ENCODE results near the gene HOXC5.

The HOXC5 gene

GRCh38 chr12:54047160-54047963 is 14.5 kb downstream of the HOXC5 start:
- no peak for DNase-seq (ENCODE audit: low spot score)

- DNase-seq (ENCODE audit: low spot score) = no peak
Observed at GRCh38 chr12:54047964-54048303, 15.1 kb downstream of the HOXC5 start.

DNA sequence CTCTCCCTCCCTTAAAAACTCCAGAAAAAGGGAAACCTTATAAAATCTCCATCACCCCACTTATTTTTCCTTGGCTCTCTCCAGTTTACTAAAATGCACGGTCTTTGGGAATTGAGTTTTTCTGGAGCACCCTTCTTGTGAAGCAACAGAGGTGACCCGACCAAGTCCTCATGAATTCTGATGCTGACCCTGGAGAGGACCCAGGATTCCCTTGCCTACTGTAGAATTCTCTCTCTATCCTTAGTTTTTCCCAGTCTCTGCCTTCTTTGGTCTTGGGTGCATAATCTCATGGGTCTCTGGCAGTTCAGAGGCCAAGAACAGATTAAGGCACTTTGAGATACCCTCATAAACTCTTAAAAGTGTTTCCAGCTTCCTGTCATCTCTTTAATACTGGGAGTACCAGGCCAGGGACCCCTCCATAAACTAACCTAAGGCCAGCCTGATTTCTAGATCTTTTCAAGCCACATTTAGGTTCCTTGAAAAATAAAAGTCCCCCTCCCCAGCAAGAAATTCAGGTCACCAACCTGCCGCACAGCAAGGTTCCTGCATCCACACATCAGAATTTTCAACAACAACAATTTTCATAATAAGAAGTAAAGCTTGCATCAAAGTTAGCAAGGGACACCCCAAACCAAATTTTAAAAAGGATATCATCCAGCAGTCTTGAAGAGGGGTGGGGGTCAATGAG is 15.7 kb downstream of the HOXC5 start:
- no peak for DNase-seq (ENCODE audit: low spot score)

- no peak for DNase-seq (ENCODE audit: low spot score)
Observed at GRCh38 chr12:54049108-54049507, 16.3 kb downstream of the HOXC5 start.

DNA sequence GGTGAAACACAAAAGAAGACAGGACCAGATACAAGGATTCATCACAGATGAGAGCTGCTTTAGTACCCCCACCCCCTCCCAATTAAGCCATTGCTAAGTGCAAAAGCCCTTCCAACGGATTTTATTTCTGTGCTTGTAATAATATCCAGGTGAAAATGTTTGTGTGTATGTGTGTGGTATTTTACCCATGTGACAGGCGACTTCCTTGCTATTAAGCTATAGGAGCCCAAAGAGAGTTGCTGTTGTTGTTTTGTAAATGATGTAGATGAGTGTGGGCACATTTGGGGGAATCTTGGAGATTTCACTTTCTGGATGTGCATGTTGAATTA is 17.6 kb downstream of the HOXC5 start:
- DNase-seq (ENCODE audit: low spot score) = no peak

DNA sequence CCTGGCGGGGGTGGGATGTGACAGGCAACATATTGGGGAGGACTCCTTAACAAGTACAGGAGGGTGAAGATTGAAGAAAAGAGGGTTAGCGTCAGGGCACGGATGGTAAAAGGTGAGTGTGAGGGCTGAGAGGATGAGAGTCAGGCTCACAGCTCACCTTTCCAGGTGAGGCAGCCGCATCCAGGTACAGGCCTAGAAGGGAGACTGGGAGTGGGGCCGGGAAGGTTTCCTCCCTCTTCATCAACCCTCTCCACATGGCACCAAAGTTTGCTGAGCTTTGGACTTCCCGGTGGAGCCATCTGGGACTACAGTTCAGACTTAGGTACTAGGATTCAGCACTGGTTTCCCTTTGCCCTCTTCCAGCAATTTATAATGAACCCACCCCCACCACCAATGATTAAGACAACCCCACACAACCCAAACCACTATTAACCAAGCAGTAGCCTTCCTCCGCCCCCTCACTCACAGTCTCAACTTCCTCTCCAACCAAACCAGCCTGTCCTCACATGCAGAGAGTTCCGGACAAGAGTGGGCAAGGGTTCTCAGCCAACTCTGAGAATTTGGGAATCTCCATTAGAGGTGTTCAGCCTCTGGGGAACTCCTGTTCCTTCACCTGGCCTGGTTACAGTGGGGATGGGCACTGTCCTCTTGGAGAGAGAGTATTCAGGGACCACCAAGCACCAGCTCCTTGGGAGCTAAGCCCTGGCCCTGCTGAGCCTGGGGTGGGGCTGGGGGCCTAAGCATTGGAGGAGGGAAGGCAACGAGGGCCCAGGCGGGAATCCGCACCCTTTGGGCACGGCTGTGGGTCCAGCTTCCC is 18.4 kb downstream of the HOXC5 start:
- no peak for DNase-seq (ENCODE audit: low spot score)

DNA sequence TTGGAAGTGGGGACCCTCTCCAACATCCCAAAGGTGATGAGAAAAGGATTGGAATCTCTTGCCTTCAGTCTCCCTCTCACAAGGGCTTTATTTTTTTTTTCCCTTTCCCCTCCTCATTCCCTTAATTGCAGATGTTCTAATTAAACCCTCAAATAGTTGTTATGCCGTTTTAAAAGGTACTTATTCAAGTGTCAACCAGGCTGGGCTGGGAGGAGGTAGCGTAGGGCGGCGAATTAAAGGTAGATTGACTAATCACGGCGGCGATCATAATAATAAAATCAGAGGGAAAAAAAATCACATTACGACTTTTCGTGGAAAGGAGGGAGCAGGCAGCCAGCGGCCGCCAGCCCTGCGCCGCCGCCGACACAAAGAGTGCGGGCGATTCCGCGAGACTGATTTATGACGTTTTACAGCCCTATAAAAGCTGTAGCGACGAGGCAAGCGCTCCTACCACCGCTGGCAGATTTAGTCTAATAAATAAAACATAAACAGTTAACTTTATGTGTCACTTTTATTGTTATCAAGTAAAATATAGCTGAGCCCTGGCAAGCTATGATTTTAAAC is 19.1 kb downstream of the HOXC5 start:
- no peak for DNase-seq (ENCODE audit: low spot score)

GRCh38 chr12:54052438-54053002 is 19.7 kb downstream of the HOXC5 start:
- no peak for DNase-seq (ENCODE audit: low spot score)

- DNase-seq (ENCODE audit: low spot score) = no peak
Observed at GRCh38 chr12:54053003-54053750, 20.3 kb downstream of the HOXC5 start.

DNA sequence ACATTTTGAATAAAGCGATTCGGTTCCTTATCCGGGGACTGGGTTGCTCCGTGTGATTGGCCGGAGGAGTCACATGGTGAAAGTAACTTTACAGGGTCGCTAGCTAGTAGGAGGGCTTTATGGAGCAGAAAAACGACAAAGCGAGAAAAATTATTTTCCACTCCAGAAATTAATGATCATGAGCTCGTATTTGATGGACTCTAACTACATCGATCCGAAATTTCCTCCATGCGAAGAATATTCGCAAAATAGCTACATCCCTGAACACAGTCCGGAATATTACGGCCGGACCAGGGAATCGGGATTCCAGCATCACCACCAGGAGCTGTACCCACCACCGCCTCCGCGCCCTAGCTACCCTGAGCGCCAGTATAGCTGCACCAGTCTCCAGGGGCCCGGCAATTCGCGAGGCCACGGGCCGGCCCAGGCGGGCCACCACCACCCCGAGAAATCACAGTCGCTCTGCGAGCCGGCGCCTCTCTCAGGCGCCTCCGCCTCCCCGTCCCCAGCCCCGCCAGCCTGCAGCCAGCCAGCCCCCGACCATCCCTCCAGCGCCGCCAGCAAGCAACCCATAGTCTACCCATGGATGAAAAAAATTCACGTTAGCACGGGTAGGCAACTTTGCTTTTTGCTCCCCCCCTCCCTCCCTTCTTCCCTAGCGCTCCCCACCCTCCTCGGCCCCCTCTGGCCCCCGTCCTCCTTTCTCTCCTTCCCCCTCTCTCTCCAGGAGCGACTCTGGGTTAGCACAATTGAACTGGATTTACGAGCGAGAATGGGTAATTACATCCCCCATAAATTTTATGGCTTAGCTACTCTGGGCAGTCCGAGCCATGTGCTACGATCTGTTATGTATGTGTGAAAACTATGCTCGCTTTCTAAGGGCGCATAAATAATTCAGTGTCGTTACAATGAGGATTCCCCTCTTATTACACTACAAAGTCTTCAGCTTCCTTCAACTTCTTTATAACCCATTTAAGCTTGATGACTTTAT is 21.2 kb downstream of the HOXC5 start, which contains the start of gene HOXC4:
TSS of gene HOXC4 (plus strand) at position 85 of the 991 bp plus-strand sequence. CDS start at position 173, 88 bp downstream.
- DNase-seq (ENCODE audit: low spot score) = peak; percentile 64

- DNase-seq (ENCODE audit: low spot score) = no peak
Observed at GRCh38 chr12:54054742-54055194, 21.9 kb downstream of the HOXC5 start.

- DNase-seq (ENCODE audit: low spot score) = no peak
Observed at GRCh38 chr12:54055552-54055951, 22.7 kb downstream of the HOXC5 start.

- DNase-seq (ENCODE audit: low spot score) = no peak
Observed at GRCh38 chr12:54056110-54056509, 23.3 kb downstream of the HOXC5 start.

GRCh38 chr12:54058128-54058768 is 25.4 kb downstream of the HOXC5 start:
- DNase-seq (ENCODE audit: low spot score) = no peak

DNA sequence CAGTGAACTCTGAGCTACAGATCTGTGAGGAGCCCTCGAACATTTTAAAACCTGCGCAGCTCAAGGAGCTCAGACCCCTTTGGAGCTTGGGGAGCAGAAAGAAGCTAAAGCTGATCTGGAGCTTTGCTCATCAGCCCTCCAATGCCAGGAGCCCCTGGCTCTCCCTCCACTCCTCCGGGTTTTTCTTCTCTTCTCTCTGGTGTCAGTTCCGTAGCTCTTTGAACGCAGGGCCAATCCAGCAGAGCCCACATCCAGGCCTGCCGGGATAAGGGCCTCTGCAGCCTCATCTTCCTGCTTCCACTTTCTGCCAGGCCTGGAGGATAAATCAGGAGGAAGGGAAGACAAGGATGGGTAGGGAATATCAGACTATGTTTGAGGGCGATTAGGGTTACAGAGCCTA is 26.8 kb downstream of the HOXC5 start:
- no peak for DNase-seq (ENCODE audit: low spot score)

GRCh38 chr12:54060174-54060974 is 27.5 kb downstream of the HOXC5 start:
- no peak for DNase-seq (ENCODE audit: low spot score)

DNA sequence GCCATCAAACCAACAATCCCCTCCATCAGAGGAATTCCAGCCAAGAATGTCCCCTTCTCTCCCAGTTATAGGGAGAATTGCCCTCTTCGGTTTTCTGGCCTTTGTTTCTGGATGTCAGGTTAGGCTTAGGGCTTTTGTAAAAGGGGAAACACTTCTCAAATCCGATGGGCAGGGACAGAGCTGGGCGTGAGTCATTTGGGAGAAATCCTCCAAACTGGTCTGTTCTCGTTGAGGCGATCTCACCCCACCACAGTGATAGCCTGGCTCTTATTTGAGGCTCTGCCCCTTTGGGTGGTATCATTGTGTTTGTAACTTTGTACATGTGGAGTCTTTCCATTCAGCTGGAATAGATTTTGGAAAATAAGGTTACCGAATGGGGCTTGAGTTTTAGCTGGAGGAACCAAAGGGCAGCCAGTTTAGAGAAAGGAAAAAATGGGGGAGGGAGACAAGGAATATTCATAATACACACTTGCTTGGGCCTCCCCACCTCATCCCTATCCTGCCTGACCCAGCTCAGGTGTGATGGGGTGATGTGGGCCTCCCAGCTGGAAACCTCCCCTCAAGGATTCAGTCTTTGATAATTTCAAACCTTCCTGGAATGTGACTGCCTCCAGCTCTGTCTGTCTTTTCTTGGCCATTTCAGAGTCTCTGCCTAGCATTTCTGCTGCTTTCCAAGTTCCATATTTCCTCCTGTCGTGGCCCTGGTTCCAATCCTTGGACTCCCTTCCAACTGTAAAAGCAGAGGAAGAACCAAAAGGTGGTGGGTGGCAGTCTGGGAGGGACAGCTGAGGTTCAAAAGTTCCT is 28.3 kb downstream of the HOXC5 start:
- no peak for DNase-seq (ENCODE audit: low spot score)

GRCh38 chr12:54065677-54066076 is 32.8 kb downstream of the HOXC5 start:
- DNase-seq (ENCODE audit: low spot score) = no peak
